Sigmoid colon (tissue), 7 donors: ENCODE measurements around the gene LRRC2. TPM values are rescaled to one million over a fixed set of nuclear protein-coding genes. Genes with fewer than 3 reads are reported as not detected.

Source experiments
- DNase-seq: peaks from one replicate; pipeline ENCODE4 v3.0.0-alpha.2; 2019
- H3K27ac ChIP-seq, 4 donors: fragments of 200-600 bp; sonication (generic); one replicate each; pipeline ENCODE4 v1.5.1; 2016 to 2019; ENCODE audit warnings: mild to moderate bottlenecking in 1 of 4
- H3K27me3 ChIP-seq, 3 donors: fragments of 200-600 bp; sonication (generic); one replicate each; pipeline ENCODE4 v1.5.1; 2019; ENCODE audit warnings: mild to moderate bottlenecking in 1 of 3
- H3K36me3 ChIP-seq, 4 donors: fragments of 200-600 bp; sonication (generic); one replicate each; pipeline ENCODE4 v1.5.1; 2016 to 2019
- H3K4me1 ChIP-seq, 4 donors: fragments of 200-600 bp; sonication (generic); one replicate each; pipeline ENCODE4 v1.5.1; 2017 to 2019
- H3K4me3 ChIP-seq, 4 donors: fragments of 200-600 bp; sonication (generic); one replicate each; pipeline ENCODE4 v1.5.1; 2017 to 2019; ENCODE audit warnings: mild to moderate bottlenecking in 2 of 4, moderate library complexity in 1 of 4
- H3K9me3 ChIP-seq, 4 donors: fragments of 200-600 bp in 3 of 4; sonication (generic) in 3 of 4; one replicate each; pipeline versions ENCODE4 v1.5.1 to v1.6.1; 2013 to 2019
- EP300 ChIP-seq, 4 donors: sonication (generic); formaldehyde crosslinking; IDR thresholded peaks; one replicate each; pipeline ENCODE4 v1.6.1; 2017; ENCODE audit warnings: antibody characterized with exemption in 4 of 4
- POLR2A ChIP-seq, 2 donors: fragments of 450-650 bp; IDR thresholded peaks; one replicate each; pipeline ENCODE4 v1.6.1; 2016; ENCODE audit warnings: antibody characterized with exemption in 2 of 2, mild to moderate bottlenecking in 2 of 2, moderate library complexity in 2 of 2
- POLR2AphosphoS5 ChIP-seq, 4 donors: sonication (generic); formaldehyde crosslinking; IDR thresholded peaks; one replicate each; pipeline ENCODE4 v1.6.1; 2017; ENCODE audit warnings: antibody characterized with exemption in 4 of 4
- WGBS, 2 donors: extraction: QIAGEN DNeasy Blood & Tissue Kit; methylation state at CpG; one replicate each; pipeline ENCODE4 v1.1.7; 2013; 5-methylcytosine and 5-hydroxymethylcytosine counted together
- intact Hi-C: fragments of 100-400 bp; cut with DNase I; formaldehyde crosslinking; loops from one replicate; pipeline ENCODE4 v1.15.1; 2023
- polyA plus RNA-seq, 3 donors: library from polyadenylated mRNA; stranded (reverse); fragments of 200-250 nt; gene quantifications; one replicate each; pipeline ENCODE4 v1.2.3, GENCODE V29; 2013
- total RNA-seq, 4 donors: library from RNA; depleted of rRNA; stranded (reverse); fragments of >200 nt; gene quantifications; one replicate each; pipeline ENCODE4 v1.1.0, GENCODE V29; 2016
- TF ChIP-seq, protein P1 (sequence below), 4 experiments: fragments of 450-650 bp in 3 of 4; fragments of 200-600 bp in 1 of 4; IDR thresholded peaks; one replicate each; pipeline ENCODE4 v1.5.1; 2016 to 2019; ENCODE audit warnings: antibody characterized with exemption in 4 of 4, mild to moderate bottlenecking in 3 of 4, moderate library complexity in 2 of 4
- donor health status: healthy with polysubstance abuse.
- donor health status: Bipolar disorder and iron deficiency.
- donor health status: healthy.

Gene LRRC2
- total and polyA plus RNA-seq, 7 donors: 0.46 to 11.1 (median 3.6) TPM

DNA sequence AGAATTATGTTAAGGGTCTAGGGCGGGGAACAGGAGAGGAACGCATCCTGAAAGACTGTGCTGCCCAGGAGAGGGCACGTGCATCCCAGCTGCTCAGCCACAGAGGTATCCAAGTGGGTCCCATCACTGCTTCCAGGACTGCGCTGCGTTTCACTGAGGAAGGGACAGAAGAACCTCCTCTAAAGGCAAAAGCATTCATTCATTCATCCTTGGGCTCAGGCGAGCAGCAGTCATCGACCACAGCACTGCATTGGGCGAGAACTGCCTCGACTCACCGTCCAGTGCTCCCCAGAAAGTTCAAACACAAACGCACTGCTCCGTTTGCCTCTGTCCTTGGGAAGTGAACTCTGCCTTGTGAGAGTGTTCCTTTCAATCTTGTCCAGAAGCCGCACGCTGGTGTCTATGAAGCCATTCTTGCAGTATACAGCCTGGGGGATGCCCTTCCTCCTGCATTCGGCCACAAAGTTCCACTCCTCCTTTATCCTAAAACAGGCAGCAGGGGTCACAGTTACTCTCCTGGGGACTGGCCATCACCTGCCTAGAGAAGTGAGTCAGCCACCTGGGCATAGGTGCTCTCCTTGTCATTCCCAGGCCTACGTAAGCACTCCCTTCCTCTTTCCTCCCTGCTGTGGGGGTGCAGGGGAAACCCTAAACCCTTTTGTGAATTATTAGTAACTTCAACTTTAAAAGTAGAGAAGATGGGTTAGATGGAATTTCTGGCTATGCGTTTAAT, 21.2 kb downstream of the LRRC2 start:
- intact Hi-C loops: no loop called here
- Histone ChIP-seq H3K36me3 (peaks cover 0 to 8% (median 0%) of the 10 kb centered on the region in 4 donors), H3K27ac (no peak overlapping the region), H3K4me3 (no peak overlapping the region), H3K9me3 (no peaks in the 10 kb centered on the region), H3K27me3 (no peaks in the 10 kb centered on the region), H3K4me1 (no peaks in the 10 kb centered on the region)
- TF ChIP-seq POLR2A (IDR thresholded peaks at IDR 0.05) (no peak), EP300 (IDR thresholded peaks at IDR 0.05) (no peak)
- DNase-seq: no peak
- 92 to 95% methylated on average over 17 of the region's 17 CpGs for WGBS, 2 donors

GRCh38 chr3:46542801-46543201, 23.3 kb downstream of the LRRC2 start:
- 90 to 93% methylated on average over 5 of the region's 5 CpGs for WGBS, 2 donors
- no peak for DNase-seq
- Histone ChIP-seq H3K9me3 (no peaks in the 10 kb centered on the region), H3K4me1 (no peaks in the 10 kb centered on the region), H3K27ac (no peak overlapping the region), H3K4me3 (no peak overlapping the region), H3K27me3 (no peaks in the 10 kb centered on the region), H3K36me3 (peaks cover 0 to 8% (median 0%) of the 10 kb centered on the region in 4 donors)
- intact Hi-C loops: no loop called here
- no peak for TF ChIP-seq POLR2A (IDR thresholded peaks at IDR 0.05)
- no peak for TF ChIP-seq EP300 (IDR thresholded peaks at IDR 0.05)
- TF ChIP-seq, protein P1, sequence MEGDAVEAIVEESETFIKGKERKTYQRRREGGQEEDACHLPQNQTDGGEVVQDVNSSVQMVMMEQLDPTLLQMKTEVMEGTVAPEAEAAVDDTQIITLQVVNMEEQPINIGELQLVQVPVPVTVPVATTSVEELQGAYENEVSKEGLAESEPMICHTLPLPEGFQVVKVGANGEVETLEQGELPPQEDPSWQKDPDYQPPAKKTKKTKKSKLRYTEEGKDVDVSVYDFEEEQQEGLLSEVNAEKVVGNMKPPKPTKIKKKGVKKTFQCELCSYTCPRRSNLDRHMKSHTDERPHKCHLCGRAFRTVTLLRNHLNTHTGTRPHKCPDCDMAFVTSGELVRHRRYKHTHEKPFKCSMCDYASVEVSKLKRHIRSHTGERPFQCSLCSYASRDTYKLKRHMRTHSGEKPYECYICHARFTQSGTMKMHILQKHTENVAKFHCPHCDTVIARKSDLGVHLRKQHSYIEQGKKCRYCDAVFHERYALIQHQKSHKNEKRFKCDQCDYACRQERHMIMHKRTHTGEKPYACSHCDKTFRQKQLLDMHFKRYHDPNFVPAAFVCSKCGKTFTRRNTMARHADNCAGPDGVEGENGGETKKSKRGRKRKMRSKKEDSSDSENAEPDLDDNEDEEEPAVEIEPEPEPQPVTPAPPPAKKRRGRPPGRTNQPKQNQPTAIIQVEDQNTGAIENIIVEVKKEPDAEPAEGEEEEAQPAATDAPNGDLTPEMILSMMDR (IDR thresholded peaks at IDR 0.05): no peak
- TF ChIP-seq POLR2AphosphoS5 (IDR thresholded peaks at IDR 0.05): no peak

- WGBS, 2 donors: 82 to 88% methylated on average over 2 of the region's 2 CpGs
- no peaks in the 10 kb centered on the region for H3K27me3 ChIP-seq
- no peak overlapping the region for H3K4me3 ChIP-seq
- intact Hi-C loops: no loop called here
- no peaks in the 10 kb centered on the region for H3K9me3 ChIP-seq
- no peak overlapping the region for H3K27ac ChIP-seq
- H3K36me3 ChIP-seq: peaks cover 0 to 8% (median 0%) of the 10 kb centered on the region in 4 donors
- DNase-seq: no peak
- H3K4me1 ChIP-seq: no peaks in the 10 kb centered on the region
- no peak for TF ChIP-seq EP300 (IDR thresholded peaks at IDR 0.05)
- TF ChIP-seq POLR2A (IDR thresholded peaks at IDR 0.05): no peak
- TF ChIP-seq, protein P1 (IDR thresholded peaks at IDR 0.05): no peak
- TF ChIP-seq POLR2AphosphoS5 (IDR thresholded peaks at IDR 0.05): no peak
These were observed 23.8 kb downstream of the LRRC2 start for GRCh38 chr3:46542344-46542743.

DNA sequence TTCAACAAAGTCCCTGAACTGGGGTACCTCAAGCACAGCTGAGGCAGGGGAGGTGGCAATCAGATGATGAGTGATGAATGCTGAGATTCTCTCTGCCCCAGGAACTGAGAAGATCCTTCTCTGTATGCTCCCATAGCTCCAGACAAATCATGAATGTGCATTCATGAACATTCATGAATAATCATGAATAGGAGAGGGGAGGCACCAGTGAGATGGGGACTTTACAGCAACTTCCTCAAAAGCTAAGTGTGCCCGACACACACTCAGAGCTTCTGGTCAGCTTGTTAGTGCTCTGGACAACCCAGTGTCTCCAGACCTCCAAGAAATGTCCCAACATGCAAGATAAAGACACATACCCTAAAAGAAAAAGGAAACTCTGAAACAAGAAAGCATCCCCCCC, 24.3 kb downstream of the LRRC2 start:
- H3K27ac ChIP-seq: no peak overlapping the region
- H3K4me3 ChIP-seq: no peak overlapping the region
- no peaks in the 10 kb centered on the region for H3K4me1 ChIP-seq
- DNase-seq: no peak
- no peaks in the 10 kb centered on the region for H3K27me3 ChIP-seq
- peaks cover 0 to 8% (median 0%) of the 10 kb centered on the region in 4 donors for H3K36me3 ChIP-seq
- no peak for TF ChIP-seq EP300 (IDR thresholded peaks at IDR 0.05)
- TF ChIP-seq, protein P1 (IDR thresholded peaks at IDR 0.05): no peak
- TF ChIP-seq POLR2AphosphoS5 (IDR thresholded peaks at IDR 0.05): no peak
- TF ChIP-seq POLR2A (IDR thresholded peaks at IDR 0.05): no peak
- WGBS, 2 donors: 72 to 84% methylated on average over 1 of the region's 1 CpG
- no peaks in the 10 kb centered on the region for H3K9me3 ChIP-seq
- intact Hi-C loops: no loop called here

DNA sequence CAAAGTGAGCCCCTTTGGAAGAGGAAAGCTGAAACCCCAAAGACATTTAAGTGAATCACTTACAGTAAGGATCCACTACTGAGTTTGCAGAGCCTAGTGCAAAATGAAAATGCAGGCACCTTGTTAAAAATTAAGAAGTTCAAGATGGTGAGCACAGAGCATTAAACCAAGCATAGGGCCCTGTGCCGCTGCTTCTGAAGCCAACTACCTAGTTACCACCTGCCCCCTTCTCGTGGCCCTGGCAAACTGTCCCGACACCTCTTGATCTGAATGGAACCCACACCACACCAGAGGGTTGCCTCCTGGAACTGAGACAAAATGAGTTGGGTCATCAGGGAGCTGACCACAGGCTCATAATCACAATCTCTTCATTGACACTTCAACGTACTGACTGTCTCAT, 25.6 kb downstream of the LRRC2 start:
- no peak for DNase-seq
- intact Hi-C loops: no loop called here
- WGBS, 2 donors: 94% methylated on average over 4 of the region's 4 CpGs
- Histone ChIP-seq H3K9me3 (no peaks in the 10 kb centered on the region), H3K27me3 (no peaks in the 10 kb centered on the region), H3K27ac (no peak overlapping the region), H3K4me1 (no peaks in the 10 kb centered on the region), H3K4me3 (no peak overlapping the region), H3K36me3 (peaks cover 0 to 13% (median 0%) of the 10 kb centered on the region in 4 donors)
- TF ChIP-seq POLR2A (IDR thresholded peaks at IDR 0.05) (no peak), EP300 (IDR thresholded peaks at IDR 0.05) (no peak), POLR2AphosphoS5 (IDR thresholded peaks at IDR 0.05) (no peak)
- TF ChIP-seq, protein P1 (IDR thresholded peaks at IDR 0.05): no peak
